B cell (primary cell): ENCODE measurements around the gene FAM184A.

Experiments
- CTCF ChIP-seq: fragments of 200-600 bp; IDR thresholded peaks from one replicate; pipeline ENCODE4 v1.8.0; 2022; ENCODE audit warnings: antibody characterized with exemption, mild to moderate bottlenecking
- EZH2 ChIP-seq: IDR thresholded peaks from 2 replicates; pipeline ENCODE4 v1.6.1; 2012; ENCODE audit warnings: borderline replicate concordance, low read depth, mild to moderate bottlenecking, moderate library complexity, low read length; ENCODE audit not compliant: insufficient read depth, poor library complexity, severe bottlenecking

- TF ChIP-seq CTCF (no peak), EZH2 (no peak)
Observed at GRCh38 chr6:119096721-119097565, 18.5 kb upstream of the FAM184A start.
